VCaP (cell line): Measurements from ENCODE around the gene FOXN3.

Source experiments
- H3K27ac ChIP-seq: fragments of 450-650 bp; 2 replicates; pipeline ENCODE4 v1.5.1; 2017
- CTCF ChIP-seq: fragments of 450-650 bp; conservative IDR thresholded peaks from 2 replicates; pipeline ENCODE4 v1.5.1; 2017; ENCODE audit warnings: mild to moderate bottlenecking, moderate library complexity

FOXN3 gene

GRCh38 chr14:89267656-89268055 lies 149.4 kb downstream of the FOXN3 start:
- TF ChIP-seq CTCF, result no peak
- H3K27ac ChIP-seq, result no peak overlapping the region

GRCh38 chr14:89267163-89267562 lies 149.9 kb downstream of the FOXN3 start:
- no peak for TF ChIP-seq CTCF
- no peak overlapping the region for H3K27ac ChIP-seq

- TF ChIP-seq CTCF, result no peak
- no peak overlapping the region for H3K27ac ChIP-seq
Measured at GRCh38 chr14:89266754-89267153, 150.3 kb downstream of the FOXN3 start.

GRCh38 chr14:89265234-89265633 lies 151.8 kb downstream of the FOXN3 start:
- H3K27ac ChIP-seq, result no peak overlapping the region
- TF ChIP-seq CTCF, result no peak

- H3K27ac ChIP-seq, result no peak overlapping the region
- TF ChIP-seq CTCF, result no peak
Measured at GRCh38 chr14:89264196-89264800, 152.7 kb downstream of the FOXN3 start.

- no peak overlapping the region for H3K27ac ChIP-seq
- TF ChIP-seq CTCF, result no peak
Measured at GRCh38 chr14:89262041-89262440, 155.0 kb downstream of the FOXN3 start.

GRCh38 chr14:89260898-89261297 lies 156.1 kb downstream of the FOXN3 start:
- no peak overlapping the region for H3K27ac ChIP-seq
- TF ChIP-seq CTCF, result no peak
